Activated T-cell treated with anti-CD3 and anti-CD28 coated beads, Interleukin-2, amount 50 U/mL, for 24 hours (primary cell): Measurements from ENCODE around the gene ANKRD45.
"Not testable (repeated sequence)": the region's sequence is repeated elsewhere in the genome, so short reads cannot be mapped to it uniquely, and the experiment has no call there.

Experiments
- DNase-seq: peaks from one replicate; pipeline ENCODE4 v3.0.0-alpha.2; 2020
- H3K27ac Mint-ChIP-seq: 2 replicates; pipeline ENCODE4 v1.8.0; 2020; ENCODE audit warnings: mild to moderate bottlenecking, mixed read lengths
- H3K27me3 Mint-ChIP-seq: 2 replicates; pipeline ENCODE4 v1.8.0; 2020; ENCODE audit warnings: mixed read lengths
- H3K36me3 Mint-ChIP-seq: 2 replicates; pipeline ENCODE4 v1.8.0; 2020; ENCODE audit warnings: low read depth, mixed read lengths
- H3K4me1 Mint-ChIP-seq: 2 replicates; pipeline ENCODE4 v1.8.0; 2020; ENCODE audit warnings: low read depth, mixed read lengths
- H3K4me3 Mint-ChIP-seq: 2 replicates; pipeline ENCODE4 v1.8.0; 2020; ENCODE audit warnings: mild to moderate bottlenecking, moderate library complexity, mixed read lengths
- H3K9me3 Mint-ChIP-seq: 2 replicates; pipeline ENCODE4 v1.8.0; 2020; ENCODE audit warnings: mixed read lengths

ANKRD45 gene

GRCh38 chr1:173674496-173674895 is 4.8 kb upstream of the ANKRD45 start:
- DNase-seq, H3K27ac Mint-ChIP-seq, H3K9me3 Mint-ChIP-seq, H3K4me1 Mint-ChIP-seq, H3K36me3 Mint-ChIP-seq, H3K4me3 Mint-ChIP-seq: not testable (repeated sequence)
- H3K27me3 Mint-ChIP-seq: peaks cover 19% of the 10 kb centered on the region

- Mint-ChIP-seq H3K27ac (no peak overlapping the region), H3K4me3 (no peak overlapping the region), H3K4me1 (peaks cover 11% of the 10 kb centered on the region), H3K9me3 (no peaks in the 10 kb centered on the region), H3K36me3 (no peaks in the 10 kb centered on the region), H3K27me3 (peaks cover 40% of the 10 kb centered on the region)
- DNase-seq: no peak
Measured at GRCh38 chr1:173666646-173667045, 3.0 kb downstream of the ANKRD45 start.

- no peaks in the 10 kb centered on the region for H3K4me1 Mint-ChIP-seq
- H3K27ac Mint-ChIP-seq: no peak overlapping the region
- DNase-seq: no peak
- peaks cover 8% of the 10 kb centered on the region for H3K27me3 Mint-ChIP-seq
- H3K36me3 Mint-ChIP-seq: no peaks in the 10 kb centered on the region
- H3K4me3 Mint-ChIP-seq: no peak overlapping the region
- H3K9me3 Mint-ChIP-seq: no peaks in the 10 kb centered on the region
Measured at GRCh38 chr1:173663159-173663558, 6.5 kb downstream of the ANKRD45 start.

- DNase-seq: no peak
- Mint-ChIP-seq H3K4me3 (no peak overlapping the region), H3K27me3 (no peaks in the 10 kb centered on the region), H3K36me3 (no peaks in the 10 kb centered on the region), H3K27ac (no peak overlapping the region), H3K9me3 (no peaks in the 10 kb centered on the region), H3K4me1 (no peaks in the 10 kb centered on the region)
Measured at GRCh38 chr1:173661763-173662162, 7.9 kb downstream of the ANKRD45 start.

- Mint-ChIP-seq H3K4me3 (no peak overlapping the region), H3K36me3 (no peaks in the 10 kb centered on the region), H3K27me3 (peaks cover 2% of the 10 kb centered on the region), H3K27ac (no peak overlapping the region), H3K9me3 (peaks cover 3% of the 10 kb centered on the region), H3K4me1 (no peaks in the 10 kb centered on the region)
- no peak for DNase-seq
Measured at GRCh38 chr1:173661271-173661670, 8.4 kb downstream of the ANKRD45 start.

GRCh38 chr1:173660306-173660705 is 9.3 kb downstream of the ANKRD45 start:
- H3K27me3 Mint-ChIP-seq: peaks cover 6% of the 10 kb centered on the region
- peaks cover 7% of the 10 kb centered on the region for H3K9me3 Mint-ChIP-seq
- DNase-seq: no peak
- no peak overlapping the region for H3K4me3 Mint-ChIP-seq
- H3K27ac Mint-ChIP-seq: no peak overlapping the region
- H3K4me1 Mint-ChIP-seq: no peaks in the 10 kb centered on the region
- no peaks in the 10 kb centered on the region for H3K36me3 Mint-ChIP-seq

- H3K36me3 Mint-ChIP-seq: no peaks in the 10 kb centered on the region
- H3K4me1 Mint-ChIP-seq: no peaks in the 10 kb centered on the region
- no peaks in the 10 kb centered on the region for H3K9me3 Mint-ChIP-seq
- DNase-seq: no peak
- H3K27ac Mint-ChIP-seq: no peak overlapping the region
- no peak overlapping the region for H3K4me3 Mint-ChIP-seq
- H3K27me3 Mint-ChIP-seq: no peaks in the 10 kb centered on the region
Measured at GRCh38 chr1:173648880-173649605, 20.6 kb downstream of the ANKRD45 start.

- Mint-ChIP-seq H3K36me3 (no peaks in the 10 kb centered on the region), H3K27ac (no peak overlapping the region), H3K4me1 (no peaks in the 10 kb centered on the region), H3K4me3 (no peak overlapping the region), H3K9me3 (no peaks in the 10 kb centered on the region), H3K27me3 (no peaks in the 10 kb centered on the region)
- DNase-seq: no peak
Measured at GRCh38 chr1:173646656-173647055, 23.0 kb downstream of the ANKRD45 start.

- not testable (repeated sequence) for H3K27me3 Mint-ChIP-seq, H3K36me3 Mint-ChIP-seq, H3K4me1 Mint-ChIP-seq, H3K27ac Mint-ChIP-seq, DNase-seq, H3K4me3 Mint-ChIP-seq, H3K9me3 Mint-ChIP-seq
Measured at GRCh38 chr1:173642450-173643139, 27.1 kb downstream of the ANKRD45 start.

- no peak overlapping the region for H3K4me3 Mint-ChIP-seq
- no peak for DNase-seq
- no peaks in the 10 kb centered on the region for H3K36me3 Mint-ChIP-seq
- peaks cover 9% of the 10 kb centered on the region for H3K9me3 Mint-ChIP-seq
- H3K4me1 Mint-ChIP-seq: no peaks in the 10 kb centered on the region
- H3K27me3 Mint-ChIP-seq: no peaks in the 10 kb centered on the region
- H3K27ac Mint-ChIP-seq: no peak overlapping the region
Measured at GRCh38 chr1:173639102-173639501, 30.5 kb downstream of the ANKRD45 start.

GRCh38 chr1:173638043-173639021 is 31.3 kb downstream of the ANKRD45 start:
- H3K27ac Mint-ChIP-seq: no peak overlapping the region

GRCh38 chr1:173637236-173638042 is 32.2 kb downstream of the ANKRD45 start:
- not testable (repeated sequence) for H3K4me1 Mint-ChIP-seq, H3K36me3 Mint-ChIP-seq, H3K27me3 Mint-ChIP-seq, H3K9me3 Mint-ChIP-seq, H3K27ac Mint-ChIP-seq, H3K4me3 Mint-ChIP-seq, DNase-seq

More at GRCh38 chr1:173638043-173639021, 31.3 kb downstream of the ANKRD45 start:
- Mint-ChIP-seq H3K4me1 (no peaks in the 10 kb centered on the region), H3K9me3 (peaks cover 9% of the 10 kb centered on the region), H3K27me3 (no peaks in the 10 kb centered on the region), H3K36me3 (no peaks in the 10 kb centered on the region), H3K4me3 (no peak overlapping the region)
- no peak for DNase-seq

- H3K9me3 Mint-ChIP-seq: peaks cover 9% of the 10 kb centered on the region
- no peaks in the 10 kb centered on the region for H3K27me3 Mint-ChIP-seq
- H3K4me3 Mint-ChIP-seq: no peak within 1 kb of the TSS
- H3K4me1 Mint-ChIP-seq: no peaks in the 10 kb centered on the region
- no peaks in the 10 kb centered on the region for H3K36me3 Mint-ChIP-seq
- no peak within 1 kb of the TSS for H3K27ac Mint-ChIP-seq
- no peak for DNase-seq
Measured at GRCh38 chr1:173635116-173635515, 34.5 kb downstream of the ANKRD45 start, which contains the start of gene TEX50. TEX50 (plus strand) TSS chr1:173635338; CDS start chr1:173635522, 184 bp downstream.

- Mint-ChIP-seq H3K4me1 (no peaks in the 10 kb centered on the region), H3K27ac (no peak overlapping the region), H3K36me3 (no peaks in the 10 kb centered on the region), H3K27me3 (no peaks in the 10 kb centered on the region), H3K9me3 (no peaks in the 10 kb centered on the region), H3K4me3 (no peak overlapping the region)
- no peak for DNase-seq
Measured at GRCh38 chr1:173628888-173629287, 40.8 kb downstream of the ANKRD45 start.
